Activated CD8-positive, alpha-beta T cell treated with anti-CD3 and anti-CD28 coated beads for 36 hours (primary cell): ENCODE data around the gene ORC6. TPM values are rescaled to one million over a fixed set of nuclear protein-coding genes. Genes with fewer than 3 reads are reported as not detected.

Source experiments
- ATAC-seq: fragments of 200-7000 bp; cut with Tn5 transposase; one replicate; pipeline ENCODE4 v1.10.0; 2021; ENCODE audit warnings: mild to moderate bottlenecking, moderate library complexity
- CTCF ChIA-PET: fragments of 350-600 bp; sonication (Branson Sonifier 250); formaldehyde crosslinking; loops from one replicate; lab custom pipeline; 2021; ENCODE audit warnings: antibody characterized with exemption; lab: Charles Lee
- POLR2A ChIA-PET: fragments of 350-600 bp; sonication (Branson Sonifier 250); formaldehyde crosslinking; loops from one replicate; lab custom pipeline; 2021; ENCODE audit warnings: antibody characterized with exemption; lab: Charles Lee
- DNase-seq: peaks from one replicate; pipeline ENCODE4 v3.0.0-alpha.2; 2020
- H3K27ac Mint-ChIP-seq: one replicate; pipeline ENCODE4 v1.8.0; 2021; ENCODE audit warnings: mild to moderate bottlenecking, mixed read lengths
- H3K27me3 Mint-ChIP-seq: one replicate; pipeline ENCODE4 v1.8.0; 2021; ENCODE audit warnings: mixed read lengths
- H3K36me3 Mint-ChIP-seq: one replicate; pipeline ENCODE4 v1.8.0; 2021; ENCODE audit warnings: low read depth, mixed read lengths
- H3K4me1 Mint-ChIP-seq: one replicate; pipeline ENCODE4 v1.8.0; 2021; ENCODE audit warnings: low read depth, mixed read lengths
- H3K4me3 Mint-ChIP-seq: one replicate; pipeline ENCODE4 v1.8.0; 2021; ENCODE audit warnings: mild to moderate bottlenecking, moderate library complexity, mixed read lengths
- H3K9me3 Mint-ChIP-seq: one replicate; pipeline ENCODE4 v1.8.0; 2021; ENCODE audit warnings: mixed read lengths
- intact Hi-C: fragments of 100-400 bp; cut with micrococcal nuclease; formaldehyde crosslinking; loops from one replicate; pipeline ENCODE4 v1.10.0; 2022
- total RNA-seq, 2 experiments: library from RNA; stranded (reverse); gene quantifications; one replicate each; pipeline ENCODE4 v1.2.3, GENCODE V29; 2021
- TF ChIP-seq, protein P1 (sequence below): fragments of 200-600 bp; IDR thresholded peaks from one replicate; pipeline ENCODE4 v1.8.0; 2022; ENCODE audit warnings: antibody characterized with exemption, mild to moderate bottlenecking

The ORC6 gene
- total RNA-seq, 2 experiments from 2014 or later = 49.2 to 51.6 TPM

DNA sequence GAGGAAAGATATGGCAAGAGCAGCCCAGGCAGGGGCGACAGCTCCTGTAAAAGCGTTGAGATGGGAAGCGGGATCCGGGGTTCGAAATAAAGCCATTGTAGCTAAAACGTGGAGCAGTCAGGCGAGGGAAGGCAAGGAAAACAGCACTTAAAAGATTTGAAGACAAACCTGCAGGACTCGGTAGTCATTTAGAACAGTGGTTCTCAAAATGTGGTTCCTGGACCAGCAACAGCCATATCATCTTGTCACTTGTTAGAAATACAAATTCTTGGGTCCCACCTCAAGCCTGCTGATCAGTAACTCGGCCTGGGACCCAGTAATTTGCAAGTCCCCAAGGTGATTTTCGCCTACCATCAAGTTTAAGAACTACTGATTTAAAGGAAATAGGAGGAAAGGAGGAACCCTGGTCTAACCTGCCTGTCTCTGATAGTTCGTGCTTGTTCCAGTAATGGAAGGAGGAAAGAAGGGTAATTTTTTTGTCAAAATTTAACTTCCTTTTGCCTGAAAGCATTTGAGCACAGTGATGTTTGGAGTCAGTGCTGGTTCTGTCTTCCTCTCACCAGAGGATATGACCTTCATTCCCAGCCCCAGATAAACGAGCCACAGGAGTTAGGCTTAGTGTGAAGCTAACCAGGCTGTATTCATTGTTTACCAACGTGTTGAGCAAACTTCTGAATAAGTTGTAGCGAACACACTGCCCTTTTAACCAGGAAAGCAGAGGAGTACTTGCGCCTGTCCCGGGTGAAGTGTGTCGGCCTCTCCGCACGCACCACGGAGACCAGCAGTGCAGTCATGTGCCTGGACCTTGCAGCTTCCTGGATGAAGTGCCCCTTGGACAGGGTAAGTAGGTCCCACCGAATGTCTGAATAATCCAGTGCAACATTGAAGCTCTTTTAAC is 1.1 kb downstream of the ORC6 start:
- ChIA-PET CTCF (interaction anchor here (0.5 to 2.5 kb wide), 10 partner anchors 10 to 218 kb away, joined by 3 to 13 read pairs (median 3); no protein-coding TSS in a partner anchor), POLR2A (interaction anchor here (0.6 to 1.6 kb wide), 8 partner anchors 9 to 231 kb away, joined by 3 to 7 read pairs (median 4); partner anchors contain the start of gene SHCBP1)
- no peaks in the 10 kb centered on the region for H3K27me3 Mint-ChIP-seq
- TF ChIP-seq, protein P1, sequence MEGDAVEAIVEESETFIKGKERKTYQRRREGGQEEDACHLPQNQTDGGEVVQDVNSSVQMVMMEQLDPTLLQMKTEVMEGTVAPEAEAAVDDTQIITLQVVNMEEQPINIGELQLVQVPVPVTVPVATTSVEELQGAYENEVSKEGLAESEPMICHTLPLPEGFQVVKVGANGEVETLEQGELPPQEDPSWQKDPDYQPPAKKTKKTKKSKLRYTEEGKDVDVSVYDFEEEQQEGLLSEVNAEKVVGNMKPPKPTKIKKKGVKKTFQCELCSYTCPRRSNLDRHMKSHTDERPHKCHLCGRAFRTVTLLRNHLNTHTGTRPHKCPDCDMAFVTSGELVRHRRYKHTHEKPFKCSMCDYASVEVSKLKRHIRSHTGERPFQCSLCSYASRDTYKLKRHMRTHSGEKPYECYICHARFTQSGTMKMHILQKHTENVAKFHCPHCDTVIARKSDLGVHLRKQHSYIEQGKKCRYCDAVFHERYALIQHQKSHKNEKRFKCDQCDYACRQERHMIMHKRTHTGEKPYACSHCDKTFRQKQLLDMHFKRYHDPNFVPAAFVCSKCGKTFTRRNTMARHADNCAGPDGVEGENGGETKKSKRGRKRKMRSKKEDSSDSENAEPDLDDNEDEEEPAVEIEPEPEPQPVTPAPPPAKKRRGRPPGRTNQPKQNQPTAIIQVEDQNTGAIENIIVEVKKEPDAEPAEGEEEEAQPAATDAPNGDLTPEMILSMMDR = peak; percentile 59
- ATAC-seq (no peak), DNase-seq (no peak)
- H3K4me1 Mint-ChIP-seq = peaks cover 32% of the 10 kb centered on the region
- H3K4me3 Mint-ChIP-seq = no peak overlapping the region
- H3K36me3 Mint-ChIP-seq = peaks cover 38% of the 10 kb centered on the region
- no peaks in the 10 kb centered on the region for H3K9me3 Mint-ChIP-seq
- H3K27ac Mint-ChIP-seq = no peak overlapping the region
- intact Hi-C loops = loop anchor here (10.0 kb wide), 1 partner anchor 134 kb away; no protein-coding TSS in a partner anchor

DNA sequence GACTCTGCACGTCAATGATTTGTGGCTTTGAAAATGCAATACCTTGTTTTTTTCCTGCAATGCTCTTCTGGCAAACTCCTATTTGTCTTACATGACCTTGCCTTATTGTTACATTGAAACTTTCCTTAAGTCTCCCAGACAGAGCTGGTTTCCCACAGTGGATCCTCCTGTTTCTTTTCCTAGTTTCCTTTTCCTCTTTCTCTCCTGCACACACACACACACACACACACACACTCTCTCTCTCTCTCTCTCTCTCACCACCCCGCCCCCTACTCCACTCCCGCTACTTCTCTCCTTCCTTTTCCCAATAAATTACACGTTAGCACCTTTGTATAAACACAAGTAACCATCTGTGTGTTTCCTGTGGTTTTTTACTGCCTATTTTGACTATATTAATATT is 2.3 kb downstream of the ORC6 start:
- Mint-ChIP-seq H3K4me1 (peaks cover 27% of the 10 kb centered on the region), H3K4me3 (no peak overlapping the region), H3K36me3 (peaks cover 43% of the 10 kb centered on the region), H3K27ac (no peak overlapping the region), H3K27me3 (no peaks in the 10 kb centered on the region), H3K9me3 (no peaks in the 10 kb centered on the region)
- DNase-seq (no peak), ATAC-seq (no peak)
- intact Hi-C loops = loop anchor here (10.0 kb wide), 1 partner anchor 133 kb away; no protein-coding TSS in a partner anchor
- CTCF ChIA-PET = interaction anchor here (1.4 to 2.5 kb wide), 4 partner anchors 9 to 30 kb away, joined by 3 to 13 read pairs (median 6); no protein-coding TSS in a partner anchor
- POLR2A ChIA-PET = interaction anchor here (0.6 to 1.5 kb wide), 4 partner anchors 8 to 139 kb away, joined by 3 to 5 read pairs (median 4); partner anchors contain the start of genes C16orf87 and SHCBP1
- TF ChIP-seq, protein P1 = no peak

DNA sequence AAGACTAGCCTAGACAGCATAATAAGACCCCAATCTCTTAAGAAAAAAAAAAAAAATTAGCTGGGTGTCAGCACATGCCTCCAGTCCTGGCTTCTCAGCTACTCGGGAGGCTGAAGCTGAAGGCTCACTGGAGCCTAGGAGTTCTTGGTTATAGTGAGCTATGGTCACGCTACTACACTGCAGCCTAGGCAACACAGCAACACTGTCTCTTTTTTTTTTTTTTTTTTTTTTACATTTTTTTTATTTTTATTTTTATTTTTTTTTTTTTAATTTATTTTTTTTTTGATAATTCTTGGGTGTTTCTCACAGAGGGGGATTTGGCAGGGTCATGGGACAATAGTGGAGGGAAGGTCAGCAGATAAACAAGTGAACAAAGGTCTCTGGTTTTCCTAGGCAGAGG is 4.1 kb downstream of the ORC6 start:
- Mint-ChIP-seq H3K27ac (no peak overlapping the region), H3K9me3 (no peaks in the 10 kb centered on the region), H3K27me3 (no peaks in the 10 kb centered on the region), H3K4me1 (peaks cover 12% of the 10 kb centered on the region), H3K4me3 (no peak overlapping the region), H3K36me3 (peaks cover 47% of the 10 kb centered on the region)
- no peak for DNase-seq
- TF ChIP-seq, protein P1 = no peak
- intact Hi-C loops = loop anchor here (10.0 kb wide), 1 partner anchor 131 kb away; no protein-coding TSS in a partner anchor
- ChIA-PET CTCF (no interaction called here), POLR2A (interaction anchor here (0.6 kb wide), 1 partner anchor 269 kb away, joined by 3 read pairs; no protein-coding TSS in a partner anchor)
- ATAC-seq = no peak

DNA sequence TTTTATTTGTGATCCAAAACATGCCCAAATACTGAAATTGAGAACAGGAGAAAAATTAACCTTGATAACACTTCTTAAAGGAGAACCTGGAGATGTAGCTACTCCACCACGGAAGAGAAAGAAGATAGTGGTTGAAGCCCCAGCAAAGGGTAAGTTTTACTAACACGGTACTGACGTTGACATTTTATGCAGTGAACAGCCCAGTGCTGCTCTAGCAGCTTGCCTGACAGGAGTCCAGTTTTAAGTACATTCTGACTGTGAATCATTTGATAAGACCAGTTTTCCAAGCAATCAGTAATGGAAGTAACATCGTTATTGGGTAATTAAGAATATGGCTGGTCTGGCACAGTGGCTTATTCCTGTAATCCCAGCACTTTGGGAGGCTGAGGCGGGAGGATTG is 6.5 kb downstream of the ORC6 start:
- CTCF ChIA-PET = interaction anchor here (0.7 to 1.7 kb wide), 2 partner anchors 22 to 157 kb away, joined by 3 to 6 read pairs; no protein-coding TSS in a partner anchor
- TF ChIP-seq, protein P1 = no peak

More for the DNA sequence above, 6.5 kb downstream of the ORC6 start:
- H3K27me3 Mint-ChIP-seq = no peaks in the 10 kb centered on the region
- intact Hi-C loops = loop anchor here (10.0 kb wide), 1 partner anchor 129 kb away; no protein-coding TSS in a partner anchor
- no peak overlapping the region for H3K4me3 Mint-ChIP-seq
- POLR2A ChIA-PET = no interaction called here
- H3K4me1 Mint-ChIP-seq = peaks cover 12% of the 10 kb centered on the region
- H3K36me3 Mint-ChIP-seq = peaks cover 55% of the 10 kb centered on the region
- H3K9me3 Mint-ChIP-seq = no peaks in the 10 kb centered on the region
- no peak overlapping the region for H3K27ac Mint-ChIP-seq
- ATAC-seq = no peak
- DNase-seq = no peak
